Mesothelial cell of epicardium (in vitro differentiated cells): ENCODE data around the gene ATRN. TPM values are rescaled to one million over a fixed set of nuclear protein-coding genes. Genes with fewer than 3 reads are reported as not detected.

Experiments used
- DNase-seq, 2 experiments: peaks; one replicate each; pipeline ENCODE4 v3.0.0; 2021; ENCODE audit warnings: low spot score in 2 of 2; ENCODE audit not compliant: unreplicated experiment in 2 of 2
- H3K27ac Mint-ChIP-seq: 2 replicates; pipeline ENCODE4 v1.8.0; 2021; ENCODE audit warnings: mixed read lengths
- H3K27me3 Mint-ChIP-seq: 2 replicates; pipeline ENCODE4 v1.8.0; 2021; ENCODE audit warnings: low read depth, mixed read lengths
- H3K36me3 Mint-ChIP-seq: 2 replicates; pipeline ENCODE4 v1.8.0; 2021; ENCODE audit warnings: mixed read lengths
- H3K4me1 Mint-ChIP-seq: 2 replicates; pipeline ENCODE4 v1.8.0; 2021; ENCODE audit warnings: mixed read lengths
- H3K4me3 Mint-ChIP-seq: 2 replicates; pipeline ENCODE4 v1.8.0; 2021; ENCODE audit warnings: mild to moderate bottlenecking, moderate library complexity, mixed read lengths
- H3K9me3 Mint-ChIP-seq: 2 replicates; pipeline ENCODE4 v1.8.0; 2021; ENCODE audit warnings: mixed read lengths
- CTCF ChIP-seq: fragments of 200-600 bp; sonication (generic); IDR thresholded peaks from one replicate; pipeline ENCODE4 v1.5.0; 2021; ENCODE audit warnings: antibody characterized with exemption; ENCODE audit not compliant: unreplicated experiment
- total RNA-seq: library from RNA; stranded (reverse); gene quantifications from 3 replicates; pipeline ENCODE4 v1.2.1, GENCODE V29; 2021

ATRN gene
- total RNA-seq, 1 donor from 2014 or later: 47.5 TPM

- H3K27me3 Mint-ChIP-seq: no peaks in the 10 kb centered on the region
- H3K4me3 Mint-ChIP-seq: no peak overlapping the region
- H3K4me1 Mint-ChIP-seq: peaks cover 9% of the 10 kb centered on the region
- no peak overlapping the region for H3K27ac Mint-ChIP-seq
- no peak for TF ChIP-seq CTCF
- no peak for DNase-seq
- peaks cover 16% of the 10 kb centered on the region for H3K36me3 Mint-ChIP-seq
- peaks cover 14% of the 10 kb centered on the region for H3K9me3 Mint-ChIP-seq
Observed at GRCh38 chr20:3485913-3486312, 15.1 kb downstream of the ATRN start.

GRCh38 chr20:3486850-3487249 is 16.0 kb downstream of the ATRN start:
- H3K36me3 Mint-ChIP-seq: peaks cover 16% of the 10 kb centered on the region
- no peaks in the 10 kb centered on the region for H3K27me3 Mint-ChIP-seq
- H3K4me1 Mint-ChIP-seq: peaks cover 9% of the 10 kb centered on the region
- peaks cover 14% of the 10 kb centered on the region for H3K9me3 Mint-ChIP-seq
- no peak overlapping the region for H3K27ac Mint-ChIP-seq
- no peak for TF ChIP-seq CTCF
- no peak for DNase-seq
- no peak overlapping the region for H3K4me3 Mint-ChIP-seq

GRCh38 chr20:3492669-3493068 is 21.9 kb downstream of the ATRN start:
- no peak for TF ChIP-seq CTCF
- Mint-ChIP-seq H3K27ac (no peak overlapping the region), H3K36me3 (peaks cover 4% of the 10 kb centered on the region), H3K4me3 (no peak overlapping the region), H3K4me1 (no peaks in the 10 kb centered on the region), H3K27me3 (no peaks in the 10 kb centered on the region), H3K9me3 (no peaks in the 10 kb centered on the region)
- no peak for DNase-seq

DNA sequence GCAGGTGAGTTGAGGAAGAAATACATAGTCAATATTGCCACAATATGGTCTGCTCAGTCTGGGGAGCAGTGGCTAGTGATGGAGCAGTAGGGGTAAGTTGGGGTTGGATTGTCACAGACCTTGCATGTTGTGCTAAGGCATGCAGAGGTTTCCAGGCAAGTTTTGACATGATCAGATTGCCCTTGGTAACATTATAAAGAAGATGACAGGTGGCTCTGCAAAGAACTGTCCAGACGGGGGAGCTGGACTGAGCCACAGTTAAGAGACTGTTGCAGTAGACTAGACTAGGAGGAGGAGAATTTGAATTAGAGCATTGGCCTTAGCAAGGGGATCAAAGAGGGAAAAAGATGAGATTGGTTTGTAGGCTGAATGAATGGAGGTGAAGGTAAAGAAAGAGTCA is 23.4 kb downstream of the ATRN start:
- Mint-ChIP-seq H3K36me3 (peaks cover 6% of the 10 kb centered on the region), H3K4me3 (no peak overlapping the region), H3K27me3 (no peaks in the 10 kb centered on the region), H3K9me3 (no peaks in the 10 kb centered on the region), H3K27ac (no peak overlapping the region), H3K4me1 (no peaks in the 10 kb centered on the region)
- no peak for TF ChIP-seq CTCF
- DNase-seq: no peak

GRCh38 chr20:3502878-3503277 is 32.1 kb downstream of the ATRN start:
- Mint-ChIP-seq H3K36me3 (peaks cover 4% of the 10 kb centered on the region), H3K27ac (no peak overlapping the region), H3K4me3 (no peak overlapping the region), H3K4me1 (no peaks in the 10 kb centered on the region), H3K27me3 (no peaks in the 10 kb centered on the region), H3K9me3 (peaks cover 16% of the 10 kb centered on the region)
- DNase-seq: no peak
- no peak for TF ChIP-seq CTCF

- no peak overlapping the region for H3K4me3 Mint-ChIP-seq
- H3K36me3 Mint-ChIP-seq: peaks cover 3% of the 10 kb centered on the region
- no peak for DNase-seq
- H3K27me3 Mint-ChIP-seq: no peaks in the 10 kb centered on the region
- peaks cover 16% of the 10 kb centered on the region for H3K9me3 Mint-ChIP-seq
- H3K4me1 Mint-ChIP-seq: no peaks in the 10 kb centered on the region
- H3K27ac Mint-ChIP-seq: no peak overlapping the region
- TF ChIP-seq CTCF: no peak
Observed at GRCh38 chr20:3505148-3505547, 34.3 kb downstream of the ATRN start.
